Measurements from ENCODE around the gene SFRP5.

DNA sequence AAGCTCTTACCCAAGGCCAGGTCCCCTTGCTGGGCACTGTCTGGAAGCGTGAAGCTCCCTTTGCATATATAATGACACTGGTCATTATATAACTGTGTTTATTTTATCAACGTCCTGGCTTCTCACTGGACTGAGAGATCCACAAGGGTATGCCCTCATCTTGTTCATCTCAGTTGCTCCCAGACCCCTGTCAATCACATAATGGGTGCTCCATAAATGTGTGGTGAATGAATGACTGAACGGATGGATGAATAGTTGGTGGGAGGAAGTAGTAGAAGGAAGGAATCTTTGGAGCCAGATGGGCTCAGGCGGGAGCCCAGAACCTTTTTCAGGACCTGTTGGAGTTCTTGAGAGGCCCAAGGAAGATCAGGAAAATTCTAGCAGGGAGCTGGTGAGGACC lies 7.7 kb upstream of the SFRP5 start:
- TF ChIP-seq, protein P1, sequence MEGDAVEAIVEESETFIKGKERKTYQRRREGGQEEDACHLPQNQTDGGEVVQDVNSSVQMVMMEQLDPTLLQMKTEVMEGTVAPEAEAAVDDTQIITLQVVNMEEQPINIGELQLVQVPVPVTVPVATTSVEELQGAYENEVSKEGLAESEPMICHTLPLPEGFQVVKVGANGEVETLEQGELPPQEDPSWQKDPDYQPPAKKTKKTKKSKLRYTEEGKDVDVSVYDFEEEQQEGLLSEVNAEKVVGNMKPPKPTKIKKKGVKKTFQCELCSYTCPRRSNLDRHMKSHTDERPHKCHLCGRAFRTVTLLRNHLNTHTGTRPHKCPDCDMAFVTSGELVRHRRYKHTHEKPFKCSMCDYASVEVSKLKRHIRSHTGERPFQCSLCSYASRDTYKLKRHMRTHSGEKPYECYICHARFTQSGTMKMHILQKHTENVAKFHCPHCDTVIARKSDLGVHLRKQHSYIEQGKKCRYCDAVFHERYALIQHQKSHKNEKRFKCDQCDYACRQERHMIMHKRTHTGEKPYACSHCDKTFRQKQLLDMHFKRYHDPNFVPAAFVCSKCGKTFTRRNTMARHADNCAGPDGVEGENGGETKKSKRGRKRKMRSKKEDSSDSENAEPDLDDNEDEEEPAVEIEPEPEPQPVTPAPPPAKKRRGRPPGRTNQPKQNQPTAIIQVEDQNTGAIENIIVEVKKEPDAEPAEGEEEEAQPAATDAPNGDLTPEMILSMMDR (IDR thresholded peaks at IDR 0.05 in 2 of 3, conservative IDR thresholded peaks at IDR 0.05 in 1 of 3; ENCODE audit: borderline replicate concordance in 1 of 3, insufficient read depth in 1 of 3, low read depth in 2 of 3, low read length in 2 of 3): no peak
- TF ChIP-seq POLR2A (IDR thresholded peaks at IDR 0.05; ENCODE audit: borderline replicate concordance, extremely low read depth, insufficient read depth, insufficient read length) (no peak), EGR1 (IDR thresholded peaks at IDR 0.05; ENCODE audit: low read depth) (no peak), ZNF274 (IDR thresholded peaks at IDR 0.05; ENCODE audit: low read depth, low read length) (no peak), EZH2phosphoT487 (IDR thresholded peaks at IDR 0.05; ENCODE audit: borderline replicate concordance) (no peak), SP1 (IDR thresholded peaks at IDR 0.05; ENCODE audit: low read depth) (no peak), POLR2AphosphoS5 (IDR thresholded peaks at IDR 0.05; ENCODE audit: low read depth, low read length) (no peak), TCF7L2 (IDR thresholded peaks at IDR 0.05; ENCODE audit: borderline replicate concordance, extremely low read depth, insufficient read depth, insufficient read length) (no peak)
- TF ChIP-seq, protein P2, sequence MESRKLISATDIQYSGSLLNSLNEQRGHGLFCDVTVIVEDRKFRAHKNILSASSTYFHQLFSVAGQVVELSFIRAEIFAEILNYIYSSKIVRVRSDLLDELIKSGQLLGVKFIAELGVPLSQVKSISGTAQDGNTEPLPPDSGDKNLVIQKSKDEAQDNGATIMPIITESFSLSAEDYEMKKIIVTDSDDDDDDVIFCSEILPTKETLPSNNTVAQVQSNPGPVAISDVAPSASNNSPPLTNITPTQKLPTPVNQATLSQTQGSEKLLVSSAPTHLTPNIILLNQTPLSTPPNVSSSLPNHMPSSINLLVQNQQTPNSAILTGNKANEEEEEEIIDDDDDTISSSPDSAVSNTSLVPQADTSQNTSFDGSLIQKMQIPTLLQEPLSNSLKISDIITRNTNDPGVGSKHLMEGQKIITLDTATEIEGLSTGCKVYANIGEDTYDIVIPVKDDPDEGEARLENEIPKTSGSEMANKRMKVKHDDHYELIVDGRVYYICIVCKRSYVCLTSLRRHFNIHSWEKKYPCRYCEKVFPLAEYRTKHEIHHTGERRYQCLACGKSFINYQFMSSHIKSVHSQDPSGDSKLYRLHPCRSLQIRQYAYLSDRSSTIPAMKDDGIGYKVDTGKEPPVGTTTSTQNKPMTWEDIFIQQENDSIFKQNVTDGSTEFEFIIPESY (IDR thresholded peaks at IDR 0.05; ENCODE audit: extremely low read depth, insufficient replicate concordance, low read length): no peak
- TF ChIP-seq, protein P3, sequence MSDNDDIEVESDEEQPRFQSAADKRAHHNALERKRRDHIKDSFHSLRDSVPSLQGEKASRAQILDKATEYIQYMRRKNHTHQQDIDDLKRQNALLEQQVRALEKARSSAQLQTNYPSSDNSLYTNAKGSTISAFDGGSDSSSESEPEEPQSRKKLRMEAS (IDR thresholded peaks at IDR 0.05): no peak

All from HCT116 (cell line).